Measurements from ENCODE around the gene NATD1.

DNA sequence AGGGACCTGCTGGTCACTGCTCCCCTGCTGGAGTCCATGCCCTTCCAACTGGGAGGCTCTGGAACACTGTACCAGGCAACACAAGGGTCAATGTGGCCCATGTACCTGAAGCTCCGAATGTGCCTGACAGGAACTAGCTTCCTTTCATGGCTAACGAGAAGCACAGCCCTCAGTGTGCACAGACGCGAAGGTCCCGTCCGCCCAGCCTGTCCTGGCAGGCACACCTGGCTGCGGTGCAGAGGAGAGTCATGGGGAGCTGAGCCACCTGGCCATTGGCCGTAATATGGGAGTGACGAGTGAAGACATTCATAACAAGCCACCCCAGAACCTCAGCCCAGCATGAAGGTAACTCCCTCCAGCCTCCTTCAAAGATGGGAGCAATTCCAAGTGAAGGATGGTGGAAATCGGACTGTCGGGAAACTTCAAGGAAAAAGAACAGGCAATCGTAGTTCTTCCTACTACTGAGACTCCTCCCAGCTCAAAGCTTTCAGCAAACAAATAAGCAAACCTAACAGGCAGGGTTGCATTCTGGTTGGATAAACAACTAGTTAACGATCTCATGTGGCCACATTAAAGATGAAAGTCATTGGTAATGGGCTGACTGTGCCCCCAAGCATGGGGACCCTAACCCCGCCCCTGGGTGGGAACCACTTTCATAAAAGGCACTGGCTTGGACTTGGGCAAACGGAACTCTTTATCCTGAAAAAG lies 52.5 kb downstream of the NATD1 start:
- TF ChIP-seq, protein P1, sequence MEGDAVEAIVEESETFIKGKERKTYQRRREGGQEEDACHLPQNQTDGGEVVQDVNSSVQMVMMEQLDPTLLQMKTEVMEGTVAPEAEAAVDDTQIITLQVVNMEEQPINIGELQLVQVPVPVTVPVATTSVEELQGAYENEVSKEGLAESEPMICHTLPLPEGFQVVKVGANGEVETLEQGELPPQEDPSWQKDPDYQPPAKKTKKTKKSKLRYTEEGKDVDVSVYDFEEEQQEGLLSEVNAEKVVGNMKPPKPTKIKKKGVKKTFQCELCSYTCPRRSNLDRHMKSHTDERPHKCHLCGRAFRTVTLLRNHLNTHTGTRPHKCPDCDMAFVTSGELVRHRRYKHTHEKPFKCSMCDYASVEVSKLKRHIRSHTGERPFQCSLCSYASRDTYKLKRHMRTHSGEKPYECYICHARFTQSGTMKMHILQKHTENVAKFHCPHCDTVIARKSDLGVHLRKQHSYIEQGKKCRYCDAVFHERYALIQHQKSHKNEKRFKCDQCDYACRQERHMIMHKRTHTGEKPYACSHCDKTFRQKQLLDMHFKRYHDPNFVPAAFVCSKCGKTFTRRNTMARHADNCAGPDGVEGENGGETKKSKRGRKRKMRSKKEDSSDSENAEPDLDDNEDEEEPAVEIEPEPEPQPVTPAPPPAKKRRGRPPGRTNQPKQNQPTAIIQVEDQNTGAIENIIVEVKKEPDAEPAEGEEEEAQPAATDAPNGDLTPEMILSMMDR (IDR thresholded peaks at IDR 0.05; ENCODE audit: poor library complexity) = no peak
- no peak for TF ChIP-seq EZH2 (IDR thresholded peaks at IDR 0.05; ENCODE audit: borderline replicate concordance)

Data from hepatocyte (in vitro differentiated cells).